ENCODE data around the gene ZNF219.
"Not testable (repeated sequence)": the region's sequence is repeated elsewhere in the genome, so short reads cannot be mapped to it uniquely, and the experiment has no call there.

The ZNF219 gene

GRCh38 chr14:21043974-21044618 is 54.4 kb downstream of the ZNF219 start:
- H3K27ac ChIP-seq (ENCODE audit: insufficient read depth in 1 of 2, low read depth in 1 of 2, low read length in 2 of 2, poor library complexity in 1 of 2, severe bottlenecking in 2 of 2): peak overlapping the region in 1 of 2 experiments; percentile 35
- 17% methylated on average over 5 of the region's 6 CpGs for WGBS (ENCODE audit: insufficient coverage)

GRCh38 chr14:21043387-21043973 is 55.0 kb downstream of the ZNF219 start:
- no peaks in the 10 kb centered on the region for H3K9me3 ChIP-seq (ENCODE audit: control extremely low read depth in 1 of 5, control insufficient read depth in 4 of 5, insufficient read depth in 2 of 5, low read depth in 1 of 5, low read length in 4 of 5)
- H3K27ac ChIP-seq (ENCODE audit: insufficient read depth in 1 of 2, low read depth in 1 of 2, low read length in 2 of 2, poor library complexity in 1 of 2, severe bottlenecking in 2 of 2): peak overlapping the region in 1 of 2 experiments; percentile 35
- no CpG with 5 or more reads among the region's 2 CpGs for WGBS (ENCODE audit: insufficient coverage)
- DNase-seq: no peak
- peaks cover 9 to 32% (median 25%) of the 10 kb centered on the region in 4 experiments for H3K4me1 ChIP-seq (ENCODE audit: control extremely low read depth in 1 of 4, control insufficient read depth in 4 of 4, insufficient read depth in 4 of 4, low read length in 3 of 4)
- H3K4me3 ChIP-seq (ENCODE audit: control insufficient read depth in 1 of 7, extremely low read depth in 1 of 7, insufficient read depth in 4 of 7, low read depth in 2 of 7, low read length in 6 of 7): no peak overlapping the region
- POLR2A ChIA-PET: interaction anchor here (1.1 to 1.5 kb wide), 2 partner anchors 15 to 17 kb away, joined by 3 to 5 read pairs; no protein-coding TSS in a partner anchor
- CTCF ChIA-PET: interaction anchor here (0.9 to 7.2 kb wide), 12 partner anchors 10 to 56 kb away, joined by 3 to 345 read pairs (median 4); partner anchors contain the start of genes SLC39A2 and TPPP2
- no peaks in the 10 kb centered on the region for H3K27me3 ChIP-seq (replicated peaks in 2 of 5; ENCODE audit: control insufficient read depth in 4 of 5, insufficient read depth in 5 of 5, low read length in 4 of 5)
- H3K36me3 ChIP-seq (ENCODE audit: control insufficient read depth in 4 of 4, insufficient read depth in 4 of 4, low read length in 3 of 4): no peaks in the 10 kb centered on the region

More at GRCh38 chr14:21043974-21044618, 54.4 kb downstream of the ZNF219 start:
- peak; percentile 68 to 88 (median 87) for DNase-seq
- Histone ChIP-seq H3K36me3 (ENCODE audit: control insufficient read depth in 4 of 4, insufficient read depth in 4 of 4, low read length in 3 of 4) (no peaks in the 10 kb centered on the region), H3K4me3 (ENCODE audit: control insufficient read depth in 1 of 7, extremely low read depth in 1 of 7, insufficient read depth in 4 of 7, low read depth in 2 of 7, low read length in 6 of 7) (peak overlapping the region in 3 of 7 experiments; percentile 2 to 39 (median 12)), H3K4me1 (ENCODE audit: control extremely low read depth in 1 of 4, control insufficient read depth in 4 of 4, insufficient read depth in 4 of 4, low read length in 3 of 4) (peaks cover 9 to 32% (median 25%) of the 10 kb centered on the region in 4 experiments), H3K9me3 (ENCODE audit: control extremely low read depth in 1 of 5, control insufficient read depth in 4 of 5, insufficient read depth in 2 of 5, low read depth in 1 of 5, low read length in 4 of 5) (no peaks in the 10 kb centered on the region), H3K27me3 (replicated peaks in 2 of 5; ENCODE audit: control insufficient read depth in 4 of 5, insufficient read depth in 5 of 5, low read length in 4 of 5) (no peaks in the 10 kb centered on the region)
- ChIA-PET POLR2A (interaction anchor here (1.1 to 1.5 kb wide), 2 partner anchors 16 to 17 kb away, joined by 3 to 5 read pairs; no protein-coding TSS in a partner anchor), CTCF (interaction anchor here (0.9 to 7.2 kb wide), 11 partner anchors 9 to 55 kb away, joined by 3 to 345 read pairs (median 4); partner anchors contain the start of gene TPPP2)

DNA sequence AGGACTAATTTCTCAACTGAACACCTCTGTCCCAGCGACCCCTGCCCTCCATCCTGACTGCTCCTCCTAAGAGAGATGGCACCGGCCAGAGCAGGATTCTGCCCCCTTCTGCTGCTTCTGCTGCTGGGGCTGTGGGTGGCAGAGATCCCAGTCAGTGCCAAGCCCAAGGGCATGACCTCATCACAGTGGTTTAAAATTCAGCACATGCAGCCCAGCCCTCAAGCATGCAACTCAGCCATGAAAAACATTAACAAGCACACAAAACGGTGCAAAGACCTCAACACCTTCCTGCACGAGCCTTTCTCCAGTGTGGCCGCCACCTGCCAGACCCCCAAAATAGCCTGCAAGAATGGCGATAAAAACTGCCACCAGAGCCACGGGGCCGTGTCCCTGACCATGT is 55.5 kb downstream of the ZNF219 start:
- H3K4me3 ChIP-seq (ENCODE audit: control insufficient read depth in 1 of 7, extremely low read depth in 1 of 7, insufficient read depth in 4 of 7, low read depth in 2 of 7, low read length in 6 of 7): no peak overlapping the region
- H3K4me1 ChIP-seq (ENCODE audit: control extremely low read depth in 1 of 4, control insufficient read depth in 4 of 4, insufficient read depth in 4 of 4, low read length in 3 of 4): peaks cover 9 to 32% (median 25%) of the 10 kb centered on the region in 4 experiments
- ChIA-PET CTCF (interaction anchor here (1.3 to 7.2 kb wide), 7 partner anchors 11 to 47 kb away, joined by 3 to 345 read pairs (median 10); partner anchors contain the start of genes SLC39A2 and TPPP2), POLR2A (no interaction called here)
- DNase-seq: peak in 2 of 3 donors; percentile 17 to 31
- no peaks in the 10 kb centered on the region for H3K27me3 ChIP-seq (replicated peaks in 2 of 5; ENCODE audit: control insufficient read depth in 4 of 5, insufficient read depth in 5 of 5, low read length in 4 of 5)
- no peak overlapping the region for H3K27ac ChIP-seq (ENCODE audit: insufficient read depth in 1 of 2, low read depth in 1 of 2, low read length in 2 of 2, poor library complexity in 1 of 2, severe bottlenecking in 2 of 2)
- H3K36me3 ChIP-seq (ENCODE audit: control insufficient read depth in 4 of 4, insufficient read depth in 4 of 4, low read length in 3 of 4): no peaks in the 10 kb centered on the region
- 27% methylated on average over 7 of the region's 8 CpGs for WGBS (ENCODE audit: insufficient coverage)
- H3K9me3 ChIP-seq (ENCODE audit: control extremely low read depth in 1 of 5, control insufficient read depth in 4 of 5, insufficient read depth in 2 of 5, low read depth in 1 of 5, low read length in 4 of 5): no peaks in the 10 kb centered on the region

GRCh38 chr14:21041676-21042433 is 56.6 kb downstream of the ZNF219 start, which contains the start of gene RNASE7:
Gene RNASE7, plus strand, starts transcription at chr14:21042362. Its CDS starts 631 bp downstream, at chr14:21042993.
- Histone ChIP-seq H3K27ac (ENCODE audit: insufficient read depth in 1 of 2, low read depth in 1 of 2, low read length in 2 of 2, poor library complexity in 1 of 2, severe bottlenecking in 2 of 2) (no peak within 1 kb of the TSS), H3K4me1 (ENCODE audit: control extremely low read depth in 1 of 4, control insufficient read depth in 4 of 4, insufficient read depth in 4 of 4, low read length in 3 of 4) (peaks cover 9 to 32% (median 25%) of the 10 kb centered on the region in 4 experiments), H3K36me3 (ENCODE audit: control insufficient read depth in 4 of 4, insufficient read depth in 4 of 4, low read length in 3 of 4) (no peaks in the 10 kb centered on the region), H3K4me3 (ENCODE audit: control insufficient read depth in 1 of 7, extremely low read depth in 1 of 7, insufficient read depth in 4 of 7, low read depth in 2 of 7, low read length in 6 of 7) (no peak within 1 kb of the TSS), H3K9me3 (ENCODE audit: control extremely low read depth in 1 of 5, control insufficient read depth in 4 of 5, insufficient read depth in 2 of 5, low read depth in 1 of 5, low read length in 4 of 5) (no peaks in the 10 kb centered on the region), H3K27me3 (replicated peaks in 2 of 5; ENCODE audit: control insufficient read depth in 4 of 5, insufficient read depth in 5 of 5, low read length in 4 of 5) (no peaks in the 10 kb centered on the region)
- peak in 2 of 3 donors; percentile 38 to 51 for DNase-seq
- ChIA-PET CTCF (interaction anchor here (0.7 to 7.2 kb wide), 13 partner anchors 11 to 70 kb away, joined by 3 to 345 read pairs (median 7); partner anchors contain the start of genes SLC39A2 and TPPP2), POLR2A (no interaction called here)
- WGBS (ENCODE audit: insufficient coverage): 94% methylated on average over 7 of the region's 11 CpGs

DNA sequence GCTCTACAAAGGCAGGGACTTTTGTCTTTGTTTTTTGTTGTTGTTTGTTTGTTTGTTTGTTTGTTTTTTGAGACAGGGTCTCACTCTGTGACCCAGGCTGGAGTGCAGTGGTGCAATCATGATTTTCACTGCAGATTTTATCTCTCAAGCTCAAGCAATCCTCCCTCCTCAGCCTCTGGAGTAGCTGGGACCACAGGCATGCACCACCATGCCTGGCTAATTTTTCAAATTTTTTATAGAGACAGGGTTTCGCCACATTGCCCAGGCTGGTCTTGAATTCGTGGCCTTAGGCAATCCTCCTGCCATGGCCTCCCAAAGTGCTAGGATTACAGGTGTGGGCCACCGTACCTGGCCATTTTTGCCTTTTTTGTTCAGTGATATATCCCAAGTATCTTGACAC is 57.5 kb downstream of the ZNF219 start:
- 95% methylated on average over 3 of the region's 3 CpGs for WGBS (ENCODE audit: insufficient coverage)
- H3K4me3 ChIP-seq (ENCODE audit: control insufficient read depth in 1 of 7, extremely low read depth in 1 of 7, insufficient read depth in 4 of 7, low read depth in 2 of 7, low read length in 6 of 7); H3K27me3 ChIP-seq (replicated peaks in 2 of 5; ENCODE audit: control insufficient read depth in 4 of 5, insufficient read depth in 5 of 5, low read length in 4 of 5); H3K27ac ChIP-seq (ENCODE audit: insufficient read depth in 1 of 2, low read depth in 1 of 2, low read length in 2 of 2, poor library complexity in 1 of 2, severe bottlenecking in 2 of 2); H3K36me3 ChIP-seq (ENCODE audit: control insufficient read depth in 4 of 4, insufficient read depth in 4 of 4, low read length in 3 of 4); DNase-seq; H3K9me3 ChIP-seq (ENCODE audit: control extremely low read depth in 1 of 5, control insufficient read depth in 4 of 5, insufficient read depth in 2 of 5, low read depth in 1 of 5, low read length in 4 of 5); POLR2A ChIA-PET: not testable (repeated sequence)
- CTCF ChIA-PET: interaction anchor here (0.6 to 7.2 kb wide), 19 partner anchors 10 to 1923 kb away, joined by 3 to 345 read pairs (median 4); partner anchors contain the start of gene TPPP2
- peaks cover 9 to 32% (median 25%) of the 10 kb centered on the region in 4 experiments for H3K4me1 ChIP-seq (ENCODE audit: control extremely low read depth in 1 of 4, control insufficient read depth in 4 of 4, insufficient read depth in 4 of 4, low read length in 3 of 4)

DNA sequence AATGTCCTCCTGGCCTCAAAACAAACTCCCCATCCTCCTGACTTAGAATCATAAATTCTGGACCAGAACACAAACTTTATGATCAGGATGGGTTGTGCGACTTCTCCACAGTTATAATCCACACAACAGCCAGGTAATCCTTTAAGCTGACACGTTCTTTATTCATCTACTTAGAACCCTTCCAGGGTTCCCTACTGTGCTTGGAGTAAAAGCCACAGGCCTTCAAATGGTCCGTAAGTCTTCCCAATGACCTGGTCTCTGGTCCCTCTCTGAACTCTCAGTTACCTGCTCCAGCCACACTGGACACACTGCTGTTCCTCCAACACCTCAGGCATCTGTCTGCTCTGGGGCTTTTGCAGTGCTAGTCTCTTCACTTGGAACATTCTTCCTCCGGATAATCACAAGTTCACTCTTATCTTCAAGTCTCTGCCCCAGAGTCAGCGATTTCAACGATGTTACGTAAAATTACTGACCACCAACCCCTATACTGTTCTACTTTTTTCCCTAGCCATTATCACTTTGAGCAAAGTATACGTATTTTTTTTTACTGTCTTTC is 58.0 kb downstream of the ZNF219 start:
- ChIA-PET CTCF (interaction anchor here (0.6 to 7.2 kb wide), 34 partner anchors 8 to 1924 kb away, joined by 3 to 345 read pairs (median 4); partner anchors contain the start of genes NDRG2 and TPPP2), POLR2A (interaction anchor here (1.7 kb wide), 1 partner anchor 25 kb away, joined by 9 read pairs; no protein-coding TSS in a partner anchor)
- H3K27me3 ChIP-seq (replicated peaks in 2 of 5; ENCODE audit: control insufficient read depth in 4 of 5, insufficient read depth in 5 of 5, low read length in 4 of 5): no peaks in the 10 kb centered on the region
- H3K9me3 ChIP-seq (ENCODE audit: control extremely low read depth in 1 of 5, control insufficient read depth in 4 of 5, insufficient read depth in 2 of 5, low read depth in 1 of 5, low read length in 4 of 5): no peaks in the 10 kb centered on the region
- H3K27ac ChIP-seq (ENCODE audit: insufficient read depth in 1 of 2, low read depth in 1 of 2, low read length in 2 of 2, poor library complexity in 1 of 2, severe bottlenecking in 2 of 2): no peak overlapping the region
- H3K4me3 ChIP-seq (ENCODE audit: control insufficient read depth in 1 of 7, extremely low read depth in 1 of 7, insufficient read depth in 4 of 7, low read depth in 2 of 7, low read length in 6 of 7): no peak overlapping the region
- no peaks in the 10 kb centered on the region for H3K36me3 ChIP-seq (ENCODE audit: control insufficient read depth in 4 of 4, insufficient read depth in 4 of 4, low read length in 3 of 4)
- DNase-seq: no peak
- WGBS (ENCODE audit: insufficient coverage): 85% methylated on average over 7 of the region's 8 CpGs
- H3K4me1 ChIP-seq (ENCODE audit: control extremely low read depth in 1 of 4, control insufficient read depth in 4 of 4, insufficient read depth in 4 of 4, low read length in 3 of 4): peaks cover 9 to 32% (median 25%) of the 10 kb centered on the region in 4 experiments
